Activated CD4-positive, alpha-beta T cell treated with anti-CD3 and anti-CD28 coated beads for 4 hours (primary cell): Measurements from ENCODE around the gene IBA57.

Experiments used
- DNase-seq, 2 donors: peaks; one replicate each; pipeline ENCODE4 v3.0.0-alpha.2; 2020

Gene IBA57

DNA sequence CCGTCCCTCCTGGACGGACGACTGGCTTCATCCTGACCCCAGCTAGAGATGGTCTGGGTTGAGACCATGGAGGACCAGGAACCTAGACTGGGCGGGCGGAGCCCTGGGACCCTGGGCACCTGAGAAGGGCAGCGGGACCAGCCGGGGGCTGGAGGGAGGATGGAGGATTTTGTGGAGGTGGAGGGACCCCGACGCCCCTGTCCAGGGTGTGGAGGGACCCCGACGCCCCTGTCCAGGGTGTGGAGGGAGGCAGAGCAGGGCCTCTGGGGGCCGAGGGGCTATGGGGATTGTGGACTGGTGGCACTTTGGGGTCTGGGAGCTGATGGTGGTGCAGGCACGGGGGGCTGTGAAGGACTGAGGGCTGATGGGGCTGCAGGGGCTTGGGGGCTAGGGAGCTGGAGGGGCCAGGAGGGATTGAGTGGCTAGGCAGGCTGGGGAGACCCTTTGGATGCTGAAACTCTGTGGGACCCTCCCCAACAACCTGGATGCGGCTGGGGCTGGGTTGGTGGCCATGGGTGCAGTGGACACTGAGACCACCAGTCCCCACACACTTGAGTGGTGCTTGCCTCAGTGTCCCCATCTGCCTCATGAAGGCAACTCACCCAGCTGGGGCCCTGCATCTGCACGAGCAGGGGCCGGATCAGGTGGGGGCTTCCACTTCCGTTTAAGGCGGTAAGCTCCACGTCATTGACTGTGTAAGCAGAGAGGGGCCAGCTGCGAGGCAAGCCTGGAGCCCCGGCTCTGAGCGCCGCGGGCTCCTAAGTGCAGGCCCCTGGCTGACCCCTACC lies 8.5 kb upstream of the IBA57 start:
- no peak for DNase-seq

DNA sequence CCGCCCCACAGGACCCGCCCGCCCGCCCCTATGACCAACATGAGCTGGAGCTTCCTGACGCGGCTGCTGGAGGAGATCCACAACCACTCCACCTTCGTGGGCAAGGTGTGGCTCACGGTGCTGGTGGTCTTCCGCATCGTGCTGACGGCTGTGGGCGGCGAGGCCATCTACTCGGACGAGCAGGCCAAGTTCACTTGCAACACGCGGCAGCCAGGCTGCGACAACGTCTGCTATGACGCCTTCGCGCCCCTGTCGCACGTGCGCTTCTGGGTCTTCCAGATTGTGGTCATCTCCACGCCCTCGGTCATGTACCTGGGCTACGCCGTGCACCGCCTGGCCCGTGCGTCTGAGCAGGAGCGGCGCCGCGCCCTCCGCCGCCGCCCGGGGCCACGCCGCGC lies 7.9 kb upstream of the IBA57 start:
- no peak for DNase-seq

DNA sequence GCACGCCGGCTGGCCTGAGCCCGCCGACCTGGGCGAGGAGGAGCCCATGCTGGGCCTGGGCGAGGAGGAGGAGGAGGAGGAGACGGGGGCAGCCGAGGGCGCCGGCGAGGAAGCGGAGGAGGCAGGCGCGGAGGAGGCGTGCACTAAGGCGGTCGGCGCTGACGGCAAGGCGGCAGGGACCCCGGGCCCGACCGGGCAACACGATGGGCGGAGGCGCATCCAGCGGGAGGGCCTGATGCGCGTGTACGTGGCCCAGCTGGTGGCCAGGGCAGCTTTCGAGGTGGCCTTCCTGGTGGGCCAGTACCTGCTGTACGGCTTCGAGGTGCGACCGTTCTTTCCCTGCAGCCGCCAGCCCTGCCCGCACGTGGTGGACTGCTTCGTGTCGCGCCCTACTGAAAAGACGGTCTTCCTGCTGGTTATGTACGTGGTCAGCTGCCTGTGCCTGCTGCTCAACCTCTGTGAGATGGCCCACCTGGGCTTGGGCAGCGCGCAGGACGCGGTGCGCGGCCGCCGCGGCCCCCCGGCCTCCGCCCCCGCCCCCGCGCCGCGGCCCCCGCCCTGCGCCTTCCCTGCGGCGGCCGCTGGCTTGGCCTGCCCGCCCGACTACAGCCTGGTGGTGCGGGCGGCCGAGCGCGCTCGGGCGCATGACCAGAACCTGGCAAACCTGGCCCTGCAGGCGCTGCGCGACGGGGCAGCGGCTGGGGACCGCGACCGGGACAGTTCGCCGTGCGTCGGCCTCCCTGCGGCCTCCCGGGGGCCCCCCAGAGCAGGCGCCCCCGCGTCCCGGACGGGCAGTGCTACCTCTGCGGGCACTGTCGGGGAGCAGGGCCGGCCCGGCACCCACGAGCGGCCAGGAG lies 7.2 kb upstream of the IBA57 start:
- DNase-seq = no peak

DNA sequence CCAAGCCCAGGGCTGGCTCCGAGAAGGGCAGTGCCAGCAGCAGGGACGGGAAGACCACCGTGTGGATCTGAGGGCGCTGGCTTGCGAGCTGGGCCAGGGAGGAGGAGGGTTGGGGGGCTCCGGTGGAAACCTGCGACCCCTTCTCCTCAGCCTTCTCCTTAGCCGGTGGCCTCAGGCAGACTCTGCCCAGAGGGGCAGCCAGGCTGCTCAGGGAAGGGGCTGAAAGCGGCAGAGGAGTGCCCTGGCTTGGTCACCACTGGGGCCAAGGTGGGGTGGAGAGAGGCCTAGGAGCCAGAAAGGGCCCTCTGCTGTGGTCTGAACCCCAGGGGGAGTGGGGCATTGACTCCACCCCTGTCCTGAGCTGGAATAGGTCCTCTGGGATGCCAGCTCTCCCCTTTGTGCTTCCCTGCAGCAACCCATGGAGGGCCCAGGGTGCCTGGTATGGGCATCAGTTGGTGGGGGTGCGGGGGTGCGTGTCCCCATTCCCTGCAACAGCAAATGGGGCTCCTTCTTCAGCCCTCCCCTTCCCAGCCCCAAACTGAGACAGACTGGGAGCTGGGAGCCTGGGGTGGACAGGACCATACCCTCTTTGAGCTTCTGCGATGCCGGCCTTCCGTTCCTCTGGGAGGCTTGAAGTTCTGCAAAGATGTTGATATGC lies 6.5 kb upstream of the IBA57 start:
- no peak for DNase-seq

DNA sequence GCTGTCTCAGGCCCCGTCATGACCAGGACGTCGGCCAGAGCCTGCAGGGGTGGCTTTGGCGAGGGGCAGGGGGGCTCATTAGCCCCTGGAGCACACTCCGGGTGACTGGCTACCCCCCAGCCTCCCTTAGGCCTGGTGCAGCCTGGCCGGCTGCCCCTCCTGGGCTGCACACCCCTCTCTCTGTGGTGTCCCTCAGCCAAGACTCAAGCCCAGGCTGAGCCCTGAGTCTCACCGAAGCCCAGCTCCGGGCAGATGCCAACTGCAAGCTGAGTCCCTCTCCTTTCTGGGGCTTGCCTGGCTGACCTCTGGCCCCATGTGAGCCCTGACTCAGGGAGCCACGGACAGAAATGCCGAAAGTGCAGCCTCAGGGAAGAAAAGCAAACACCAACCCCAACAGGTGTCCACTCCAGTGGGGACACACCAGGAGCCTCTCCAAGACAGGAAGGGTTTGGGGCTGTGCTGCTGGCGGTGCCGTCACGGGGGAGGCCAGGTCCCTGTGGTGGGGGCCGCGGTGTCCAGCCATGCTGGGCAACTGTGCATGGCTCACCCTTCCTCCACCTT lies 5.3 kb upstream of the IBA57 start:
- no peak for DNase-seq

DNA sequence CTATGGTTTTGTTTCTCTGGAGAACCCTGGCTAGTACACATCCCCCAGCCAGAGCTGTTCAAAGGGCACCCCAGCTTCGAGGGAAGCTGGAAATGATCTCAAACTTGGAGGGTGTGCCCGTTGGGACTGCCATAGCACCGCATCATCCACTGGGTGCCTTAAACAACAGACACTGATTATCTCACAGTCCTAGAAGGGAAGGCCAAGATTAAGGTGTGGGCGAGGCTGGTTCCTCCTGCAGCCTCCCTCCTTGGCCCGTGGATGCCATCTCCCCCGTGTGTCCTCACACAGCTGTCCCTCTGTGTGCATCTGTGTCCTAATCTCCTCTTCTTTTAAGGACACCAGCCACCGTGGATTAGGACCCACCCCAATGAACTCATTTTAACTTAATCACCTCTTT lies 4.2 kb upstream of the IBA57 start:
- no peak for DNase-seq

DNA sequence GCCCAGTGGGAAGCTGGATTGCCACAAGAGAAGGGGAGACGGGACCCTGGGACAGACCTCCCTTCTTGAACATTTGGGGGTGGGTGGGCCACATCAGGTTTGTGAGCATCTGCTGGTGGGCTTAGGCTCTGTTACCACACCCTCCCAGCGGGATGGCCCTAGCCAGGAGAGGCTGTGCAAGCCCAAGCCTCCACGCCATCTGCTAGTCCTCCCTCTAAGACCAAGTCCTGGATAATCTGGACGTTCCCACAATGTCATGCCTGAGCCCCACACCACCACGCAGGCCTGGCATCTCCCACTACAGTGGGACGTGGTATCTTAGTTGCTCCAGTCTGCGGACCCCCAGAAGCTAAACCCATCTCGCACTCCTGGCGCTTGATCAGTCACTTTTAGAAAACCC lies 3.7 kb upstream of the IBA57 start:
- no peak for DNase-seq

DNA sequence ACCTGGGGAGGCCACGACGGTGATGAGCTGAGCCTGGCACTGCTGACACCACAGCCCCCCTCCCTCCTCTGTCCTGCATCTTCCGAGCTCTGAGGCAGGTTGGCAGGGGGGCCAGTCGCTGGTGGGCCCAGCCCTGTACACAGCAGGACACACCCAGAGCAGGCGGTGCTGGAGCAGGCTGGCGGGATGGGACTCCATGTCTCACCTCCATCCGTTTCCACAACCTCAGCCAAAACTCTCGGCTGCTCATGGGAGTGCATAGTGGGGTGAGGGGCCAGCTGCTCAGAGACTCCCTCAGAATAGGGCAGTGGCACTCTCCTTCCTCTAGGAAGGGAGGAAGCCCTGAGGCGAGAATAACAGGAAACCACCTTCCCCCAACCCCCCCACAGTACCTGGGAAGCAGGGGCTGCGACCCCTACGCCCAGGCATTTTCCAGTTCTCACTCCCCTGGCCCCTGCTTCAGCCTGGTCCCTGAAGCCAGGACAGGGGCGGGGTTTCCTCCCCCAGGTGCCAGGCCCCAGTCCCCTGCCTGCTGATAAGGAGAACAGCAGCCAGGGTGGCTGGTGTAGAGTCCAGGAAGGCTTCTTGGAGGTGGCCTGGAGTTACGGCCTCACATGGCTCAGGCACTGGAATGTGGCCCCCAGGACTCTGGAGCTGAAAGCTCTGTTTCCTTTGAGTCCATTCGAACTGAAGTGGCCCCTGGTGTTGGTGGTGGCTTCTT lies 3.2 kb upstream of the IBA57 start:
- no peak for DNase-seq

DNA sequence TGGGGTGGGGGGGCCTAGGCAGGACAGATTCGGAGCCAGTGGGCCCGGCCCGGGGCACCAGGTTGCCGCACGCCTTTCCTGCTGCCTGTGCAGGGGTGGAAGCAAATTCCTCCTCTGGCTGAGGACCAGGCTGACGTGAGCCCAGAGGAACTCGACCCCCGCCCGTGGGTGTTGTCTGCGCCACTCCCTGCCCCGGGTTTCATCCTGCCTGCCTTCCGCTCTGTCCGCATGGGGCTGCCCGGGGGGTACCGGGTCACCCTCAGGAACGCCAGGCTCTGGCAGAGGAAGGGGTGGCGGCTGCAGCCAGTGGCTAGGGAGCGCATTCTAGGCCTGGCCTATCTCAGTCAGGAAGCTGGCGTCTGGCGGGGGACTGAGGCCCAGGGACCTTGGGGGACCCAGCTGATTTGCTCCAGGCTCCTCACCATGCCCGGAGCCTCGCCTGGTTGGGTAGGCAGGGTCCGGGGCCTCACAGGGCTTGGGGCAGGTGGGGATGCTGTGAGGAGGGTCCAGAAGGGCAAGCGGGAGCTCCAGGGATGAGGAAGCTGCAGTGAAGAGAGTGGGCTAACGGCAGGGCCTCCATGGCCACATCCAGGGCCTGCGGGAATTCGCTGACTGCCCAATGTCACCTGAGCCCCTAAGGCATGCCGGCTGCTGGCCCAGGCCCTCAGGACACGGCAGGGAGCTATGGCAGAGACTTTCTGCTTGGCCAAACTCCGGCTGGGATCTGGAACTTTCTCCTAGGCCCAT lies 2.4 kb upstream of the IBA57 start:
- DNase-seq = no peak

DNA sequence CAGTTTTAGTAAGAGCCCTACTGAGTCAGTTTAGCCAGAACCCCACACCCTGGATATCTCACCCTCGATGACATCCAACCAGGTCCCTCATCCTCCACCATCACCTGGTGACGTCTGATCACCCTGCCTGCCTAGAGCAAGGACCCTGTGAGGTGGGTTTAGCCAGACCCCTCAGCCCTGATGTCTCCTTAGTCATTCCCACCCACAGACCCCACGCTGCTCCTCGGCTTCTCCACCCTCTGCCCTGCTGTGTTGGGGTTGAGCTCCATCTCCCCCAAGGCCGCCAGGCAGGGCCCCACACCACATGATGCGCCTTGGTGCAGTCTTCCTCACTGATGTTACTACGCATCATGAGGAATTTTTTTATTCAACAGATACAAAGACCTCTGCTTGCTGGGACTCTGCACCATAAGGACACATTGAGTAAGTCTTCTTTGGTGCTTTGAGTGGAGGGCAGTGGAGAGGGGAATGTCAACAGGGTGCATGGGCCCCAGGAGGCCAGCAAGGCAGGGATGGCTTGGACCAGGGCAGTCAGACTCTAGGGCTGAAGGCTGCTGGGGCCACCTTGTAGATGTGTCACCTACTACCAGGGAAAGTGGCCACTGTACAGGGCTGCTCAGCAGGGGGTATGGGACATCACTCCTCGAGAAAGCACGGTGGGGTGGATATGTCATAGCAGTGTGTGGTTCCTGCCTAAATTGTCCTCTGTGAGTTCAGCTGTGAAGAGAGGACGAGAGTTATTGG lies 1.7 kb upstream of the IBA57 start:
- no peak for DNase-seq

DNA sequence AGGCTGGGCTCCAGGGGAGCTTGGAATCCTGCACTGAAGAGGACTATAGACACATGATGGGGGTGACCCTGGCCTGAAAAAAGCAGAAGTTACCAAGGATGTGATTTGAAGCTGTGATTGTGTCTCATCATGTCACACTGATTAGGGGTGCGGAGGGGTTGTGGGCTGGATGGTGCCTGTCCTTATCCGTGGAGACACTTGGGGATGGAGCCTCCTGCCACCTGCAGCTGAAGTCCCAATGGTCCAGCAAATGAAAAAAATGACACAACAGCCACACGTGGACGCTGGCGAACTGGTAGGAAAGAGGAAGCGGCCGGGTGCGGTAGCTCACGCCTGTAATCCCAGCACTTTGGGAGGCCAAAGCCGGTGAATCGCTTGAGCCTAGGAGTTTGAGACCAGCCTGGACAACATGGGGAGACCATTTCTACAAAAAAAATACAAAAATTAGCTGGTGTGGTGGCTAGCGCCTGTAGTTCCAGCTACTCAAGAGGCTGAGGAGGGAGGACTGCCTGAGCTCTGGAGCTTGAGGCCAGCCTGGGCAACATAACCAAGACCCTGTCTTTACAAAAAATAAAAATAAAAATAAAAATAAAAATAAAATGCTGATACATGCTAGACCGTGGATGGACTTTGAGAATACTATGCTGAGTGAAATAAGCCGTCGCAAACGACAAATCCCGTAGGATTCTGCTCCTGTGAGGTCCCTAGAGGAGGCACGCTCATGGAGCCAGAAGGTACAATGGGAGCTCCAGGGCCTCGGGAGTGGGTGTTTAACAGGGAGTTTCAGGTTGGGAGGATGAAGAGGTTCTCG lies 838 bp upstream of the IBA57 start:
- DNase-seq = no peak

DNA sequence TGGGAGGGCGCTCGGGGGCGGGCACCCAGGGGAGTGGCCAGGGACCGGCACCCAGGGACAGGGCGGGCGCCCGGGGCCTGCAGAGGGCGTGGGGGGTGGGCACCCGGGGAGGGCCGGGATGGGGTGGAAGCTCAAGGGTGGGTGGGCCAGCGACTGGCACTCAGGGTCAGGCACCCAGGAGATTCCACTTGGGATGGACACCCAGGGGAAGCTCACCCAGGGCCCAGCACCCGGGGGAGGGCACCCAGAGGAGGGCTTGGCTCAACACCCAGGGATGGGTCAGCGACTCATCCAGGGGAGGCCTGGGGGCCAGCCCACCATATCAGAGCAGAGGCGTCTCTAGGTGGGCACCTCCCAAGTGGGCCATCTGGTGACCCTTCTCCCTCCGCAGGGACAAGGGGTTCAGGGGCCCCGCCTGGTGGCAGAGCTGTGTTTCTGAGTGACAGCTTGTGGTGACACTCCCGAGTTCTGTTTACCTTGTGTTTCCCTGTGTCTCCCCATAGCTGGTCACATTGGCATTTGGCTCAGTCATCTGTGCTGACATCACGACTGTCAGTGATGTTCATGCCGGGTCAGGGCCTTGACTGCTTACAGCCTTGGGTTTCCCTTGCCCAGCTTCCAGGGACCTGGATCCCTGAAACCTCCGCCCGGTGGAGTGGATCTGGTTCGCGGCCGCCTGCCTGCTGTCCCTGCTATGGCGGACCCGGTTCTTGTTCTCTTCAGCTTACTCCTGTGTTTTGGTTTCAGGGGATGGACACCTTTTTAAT lies 749 bp downstream of the IBA57 start:
- peak; percentile 55 to 58 for DNase-seq

DNA sequence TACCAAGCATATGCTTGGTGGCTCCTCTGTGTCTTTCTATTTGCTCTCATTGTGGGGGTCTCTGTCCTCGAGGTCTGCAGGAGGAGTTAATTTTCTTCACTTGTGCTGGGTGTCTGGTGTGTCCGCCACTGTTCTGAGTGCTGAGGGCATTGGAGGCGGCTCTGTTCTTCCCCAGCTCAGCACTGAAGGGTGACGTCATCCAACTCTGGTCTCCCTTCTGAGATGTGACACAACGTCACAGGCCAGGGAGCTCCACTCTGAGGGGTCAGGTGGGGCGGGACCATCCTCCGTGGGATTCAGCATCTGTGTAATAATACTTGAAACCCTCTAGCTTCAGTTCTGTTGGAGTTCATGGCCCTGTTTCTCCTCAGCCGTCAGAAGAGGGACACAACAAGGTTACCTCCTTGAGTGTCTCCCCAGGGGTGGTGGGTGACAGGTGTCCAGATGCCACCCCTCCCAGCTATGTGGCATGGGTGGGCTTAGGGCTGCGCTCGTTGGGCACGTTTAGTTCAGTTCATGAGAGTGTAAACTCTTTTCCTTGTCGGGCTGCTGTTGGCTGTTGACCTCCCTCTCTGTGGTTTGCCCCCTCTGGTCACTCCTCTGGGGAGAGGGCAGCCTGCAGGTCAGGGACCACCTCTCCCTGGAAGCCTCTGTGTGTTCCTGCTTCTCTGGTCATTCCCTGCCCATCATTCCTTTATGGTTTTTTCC lies 3.1 kb downstream of the IBA57 start:
- no peak for DNase-seq

DNA sequence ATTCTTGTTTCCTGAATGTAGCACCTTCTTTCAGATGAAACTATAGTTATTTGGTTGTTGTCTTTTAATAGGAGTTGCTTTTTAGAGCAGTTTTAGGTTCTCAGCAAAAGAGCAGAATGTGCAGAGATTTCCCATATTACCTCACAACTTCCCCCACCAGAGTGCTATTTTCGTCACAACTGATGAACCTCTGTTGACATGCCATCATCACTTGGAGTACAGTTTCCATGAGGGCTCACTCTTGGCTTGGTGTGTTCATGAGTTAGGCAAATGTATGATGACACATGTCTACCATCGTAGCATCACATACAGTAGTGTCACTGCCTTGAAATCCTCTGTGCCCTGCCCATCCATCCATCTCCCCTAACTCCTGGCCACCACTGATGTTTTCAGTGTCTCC lies 3.7 kb downstream of the IBA57 start:
- no peak for DNase-seq

DNA sequence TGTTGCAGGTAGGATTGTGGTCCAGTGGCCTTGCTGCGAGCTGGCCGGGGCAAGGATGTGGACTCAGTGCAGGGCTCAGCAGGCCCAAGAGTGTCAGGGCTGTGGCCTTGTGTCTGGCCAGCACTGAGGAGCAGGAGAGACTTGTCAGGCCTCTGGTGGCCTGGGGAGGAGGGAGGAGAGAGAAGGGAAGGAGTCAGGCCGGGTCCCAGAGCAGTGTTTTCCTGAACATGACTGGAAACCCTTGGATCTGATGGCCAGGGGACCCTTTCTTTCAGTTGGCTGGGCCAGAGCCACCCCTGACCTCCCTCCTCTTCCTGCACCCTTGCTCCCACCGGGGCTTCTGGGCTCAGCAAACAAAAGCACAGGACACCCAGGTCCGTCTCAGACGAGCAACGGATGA lies 5.1 kb downstream of the IBA57 start:
- no peak for DNase-seq

DNA sequence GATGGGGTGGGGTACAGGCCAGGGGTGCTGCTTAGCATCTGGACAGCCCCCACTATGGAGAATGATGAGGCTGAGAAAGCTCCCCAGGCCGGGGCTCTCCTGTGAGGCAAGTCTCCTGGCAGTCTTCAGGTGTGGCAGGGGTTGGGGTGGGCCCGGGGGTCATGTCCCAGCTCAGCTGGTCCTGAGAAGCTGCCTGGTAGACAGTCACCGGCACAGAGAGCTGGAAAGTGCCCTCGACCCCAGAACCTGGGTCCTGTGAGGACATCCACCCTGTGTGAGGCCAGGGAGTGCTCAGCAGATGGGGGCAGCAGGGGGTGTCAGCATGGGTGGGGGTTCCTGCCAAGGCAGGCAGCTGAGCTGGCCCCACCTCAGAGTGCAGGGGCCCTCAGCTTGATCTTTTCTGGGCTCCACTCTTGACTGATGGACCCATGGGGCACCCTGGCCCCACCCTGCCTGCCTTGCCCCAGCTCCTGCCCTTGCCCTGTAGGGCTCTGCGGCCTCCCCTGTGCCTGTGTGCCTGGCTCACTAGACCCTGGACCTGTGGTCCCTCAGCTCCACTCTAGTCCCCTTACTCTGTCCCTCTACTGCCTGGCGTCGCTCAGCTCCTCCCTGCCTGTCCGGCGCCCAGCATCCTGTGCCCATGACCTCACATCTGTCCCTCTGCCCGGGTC lies 5.8 kb downstream of the IBA57 start:
- DNase-seq = no peak

DNA sequence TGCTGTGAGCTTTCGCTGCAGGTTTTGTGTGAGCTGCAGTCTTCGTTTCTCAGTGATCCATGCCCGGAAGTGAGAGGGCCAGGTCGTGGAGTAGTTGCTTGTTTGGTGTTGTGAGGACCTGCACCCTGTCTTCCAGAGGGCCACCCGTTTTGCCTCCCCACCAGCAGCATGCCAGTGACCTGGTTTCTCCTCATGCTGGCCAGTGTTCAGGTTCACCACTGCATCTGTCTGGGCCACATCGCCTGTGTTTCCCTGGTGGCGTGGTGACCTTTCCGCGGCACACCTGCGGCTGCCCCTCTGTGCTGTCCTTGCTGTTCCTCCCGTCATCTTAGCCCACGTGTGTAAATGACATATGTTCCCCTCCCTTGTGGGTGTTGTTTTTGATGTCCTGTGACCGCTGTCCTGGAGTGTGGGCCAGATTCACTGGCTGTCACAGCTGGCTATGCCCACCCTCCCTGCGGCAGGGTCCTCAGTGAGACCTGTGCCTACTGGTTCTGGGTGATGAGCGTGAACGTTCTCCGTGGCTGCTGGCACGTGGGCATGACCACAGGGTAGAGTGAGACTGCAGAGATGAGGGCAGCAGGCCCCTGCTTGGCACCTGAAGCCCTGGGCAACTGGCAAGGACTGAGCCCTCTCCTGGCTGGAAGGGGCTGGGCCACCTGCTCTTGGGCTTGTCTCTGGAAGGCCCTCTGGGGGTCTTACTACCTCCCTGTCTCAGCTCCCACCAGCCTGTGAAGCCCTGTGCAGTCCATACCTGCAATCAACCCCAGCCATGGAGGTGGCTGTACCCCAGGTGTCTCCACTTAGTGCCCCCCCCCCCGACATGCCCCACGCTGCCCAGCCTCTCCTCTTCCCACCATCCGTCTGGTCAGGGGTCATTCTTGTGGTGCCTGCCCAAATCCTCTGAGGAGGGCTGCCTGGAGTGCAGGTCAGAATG lies 7.3 kb downstream of the IBA57 start:
- DNase-seq = no peak
